DOHH2 (cell line): ENCODE results near the gene ITK.

Experiments used
- CTCF ChIP-seq: fragments of 200-600 bp; sonication (generic); IDR thresholded peaks from one replicate; pipeline ENCODE4 v1.5.1; 2014; ENCODE audit warnings: antibody characterized with exemption, mild to moderate bottlenecking, low read depth, low read length; ENCODE audit not compliant: poor library complexity, severe bottlenecking
- EZH2phosphoT487 ChIP-seq: fragments of 200-600 bp; sonication (generic); IDR thresholded peaks from 2 replicates; pipeline ENCODE4 v1.6.1; 2017; ENCODE audit warnings: borderline replicate concordance, mild to moderate bottlenecking, antibody characterized with exemption, low read length, moderate library complexity, mixed read lengths

GRCh38 chr5:157267761-157268480 lies 87.3 kb downstream of the ITK start:
- TF ChIP-seq CTCF = no peak
- no peak for TF ChIP-seq EZH2phosphoT487
